ENCODE measurements around the gene OBSCN.
"Not testable (repeated sequence)": the region's sequence is repeated elsewhere in the genome, so short reads cannot be mapped to it uniquely, and the experiment has no call there.

The OBSCN gene

GRCh38 chr1:228243093-228243492, 35.2 kb downstream of the OBSCN start:
- Histone ChIP-seq H3K9me3 (ENCODE audit: low read length) (peaks cover 25% of the 10 kb centered on the region), H2AFZ (ENCODE audit: low read depth, low read length) (no peak overlapping the region), H3K4me3 (ENCODE audit: low read length) (no peak overlapping the region), H3K4me1 (ENCODE audit: insufficient read depth, low read length) (no peaks in the 10 kb centered on the region), H3K27me3 (ENCODE audit: insufficient read depth, low read length) (no peaks in the 10 kb centered on the region), H3K36me3 (ENCODE audit: insufficient read depth, low read length) (no peaks in the 10 kb centered on the region)

GRCh38 chr1:228243989-228244388, 36.1 kb downstream of the OBSCN start:
- not testable (repeated sequence) for H2AFZ ChIP-seq (ENCODE audit: low read depth, low read length); H3K4me3 ChIP-seq (ENCODE audit: low read length); H3K4me1 ChIP-seq (ENCODE audit: insufficient read depth, low read length); H3K36me3 ChIP-seq (ENCODE audit: insufficient read depth, low read length); H3K27me3 ChIP-seq (ENCODE audit: insufficient read depth, low read length)
- peaks cover 25% of the 10 kb centered on the region for H3K9me3 ChIP-seq (ENCODE audit: low read length)

GRCh38 chr1:228245111-228245510, 37.3 kb downstream of the OBSCN start:
- Histone ChIP-seq H3K36me3 (ENCODE audit: insufficient read depth, low read length) (no peaks in the 10 kb centered on the region), H3K4me3 (ENCODE audit: low read length) (no peak overlapping the region)

GRCh38 chr1:228246216-228246900, 38.5 kb downstream of the OBSCN start:
- H2AFZ ChIP-seq (ENCODE audit: low read depth, low read length), result no peak overlapping the region
- no peaks in the 10 kb centered on the region for H3K4me1 ChIP-seq (ENCODE audit: insufficient read depth, low read length)
- H3K9me3 ChIP-seq (ENCODE audit: low read length), result peaks cover 18% of the 10 kb centered on the region
- H3K36me3 ChIP-seq (ENCODE audit: insufficient read depth, low read length), result no peaks in the 10 kb centered on the region
- H3K27me3 ChIP-seq (ENCODE audit: insufficient read depth, low read length), result no peaks in the 10 kb centered on the region
- H3K4me3 ChIP-seq (ENCODE audit: low read length), result no peak overlapping the region

More at GRCh38 chr1:228245111-228245510, 37.3 kb downstream of the OBSCN start:
- Histone ChIP-seq H3K27me3 (ENCODE audit: insufficient read depth, low read length) (no peaks in the 10 kb centered on the region), H2AFZ (ENCODE audit: low read depth, low read length) (no peak overlapping the region), H3K9me3 (ENCODE audit: low read length) (peaks cover 25% of the 10 kb centered on the region), H3K4me1 (ENCODE audit: insufficient read depth, low read length) (no peaks in the 10 kb centered on the region)

GRCh38 chr1:228249513-228250305, 41.9 kb downstream of the OBSCN start:
- no peaks in the 10 kb centered on the region for H3K4me1 ChIP-seq (ENCODE audit: insufficient read depth, low read length)
- H2AFZ ChIP-seq (ENCODE audit: low read depth, low read length), result no peak overlapping the region
- H3K4me3 ChIP-seq (ENCODE audit: low read length), result no peak overlapping the region
- H3K27me3 ChIP-seq (ENCODE audit: insufficient read depth, low read length), result no peaks in the 10 kb centered on the region
- no peaks in the 10 kb centered on the region for H3K36me3 ChIP-seq (ENCODE audit: insufficient read depth, low read length)
- H3K9me3 ChIP-seq (ENCODE audit: low read length), result peaks cover 9% of the 10 kb centered on the region

GRCh38 chr1:228252476-228252875, 44.6 kb downstream of the OBSCN start:
- not testable (repeated sequence) for H2AFZ ChIP-seq (ENCODE audit: low read depth, low read length); H3K4me3 ChIP-seq (ENCODE audit: low read length); H3K36me3 ChIP-seq (ENCODE audit: insufficient read depth, low read length); H3K9me3 ChIP-seq (ENCODE audit: low read length); H3K27me3 ChIP-seq (ENCODE audit: insufficient read depth, low read length); H3K4me1 ChIP-seq (ENCODE audit: insufficient read depth, low read length)

- Histone ChIP-seq H3K9me3 (ENCODE audit: low read length) (peaks cover 9% of the 10 kb centered on the region), H3K27me3 (ENCODE audit: insufficient read depth, low read length) (no peaks in the 10 kb centered on the region), H3K4me3 (ENCODE audit: low read length) (no peak overlapping the region), H3K36me3 (ENCODE audit: insufficient read depth, low read length) (no peaks in the 10 kb centered on the region), H2AFZ (ENCODE audit: low read depth, low read length) (no peak overlapping the region), H3K4me1 (ENCODE audit: insufficient read depth, low read length) (no peaks in the 10 kb centered on the region)
Measured at GRCh38 chr1:228256626-228257375, 49.0 kb downstream of the OBSCN start.

- Histone ChIP-seq H3K36me3 (ENCODE audit: insufficient read depth, low read length) (no peaks in the 10 kb centered on the region), H3K27me3 (ENCODE audit: insufficient read depth, low read length) (no peaks in the 10 kb centered on the region), H3K9me3 (ENCODE audit: low read length) (peaks cover 9% of the 10 kb centered on the region), H3K4me1 (ENCODE audit: insufficient read depth, low read length) (no peaks in the 10 kb centered on the region), H3K4me3 (ENCODE audit: low read length) (no peak overlapping the region), H2AFZ (ENCODE audit: low read depth, low read length) (no peak overlapping the region)
Measured at GRCh38 chr1:228258486-228258885, 50.6 kb downstream of the OBSCN start.

- Histone ChIP-seq H2AFZ (ENCODE audit: low read depth, low read length) (no peak overlapping the region), H3K9me3 (ENCODE audit: low read length) (peaks cover 9% of the 10 kb centered on the region), H3K4me1 (ENCODE audit: insufficient read depth, low read length) (no peaks in the 10 kb centered on the region), H3K4me3 (ENCODE audit: low read length) (no peak overlapping the region), H3K27me3 (ENCODE audit: insufficient read depth, low read length) (no peaks in the 10 kb centered on the region), H3K36me3 (ENCODE audit: insufficient read depth, low read length) (no peaks in the 10 kb centered on the region)
Measured at GRCh38 chr1:228259368-228259894, 51.6 kb downstream of the OBSCN start.

- no peak overlapping the region for H3K4me3 ChIP-seq (ENCODE audit: low read length)
- no peak overlapping the region for H2AFZ ChIP-seq (ENCODE audit: low read depth, low read length)
- no peaks in the 10 kb centered on the region for H3K4me1 ChIP-seq (ENCODE audit: insufficient read depth, low read length)
- H3K36me3 ChIP-seq (ENCODE audit: insufficient read depth, low read length), result no peaks in the 10 kb centered on the region
- no peaks in the 10 kb centered on the region for H3K27me3 ChIP-seq (ENCODE audit: insufficient read depth, low read length)
- peaks cover 9% of the 10 kb centered on the region for H3K9me3 ChIP-seq (ENCODE audit: low read length)
Measured at GRCh38 chr1:228259951-228260350, 52.1 kb downstream of the OBSCN start.

GRCh38 chr1:228261706-228262105, 53.9 kb downstream of the OBSCN start:
- H3K4me1 ChIP-seq (ENCODE audit: insufficient read depth, low read length), result no peaks in the 10 kb centered on the region
- no peak overlapping the region for H2AFZ ChIP-seq (ENCODE audit: low read depth, low read length)
- no peak overlapping the region for H3K4me3 ChIP-seq (ENCODE audit: low read length)
- no peaks in the 10 kb centered on the region for H3K27me3 ChIP-seq (ENCODE audit: insufficient read depth, low read length)
- H3K36me3 ChIP-seq (ENCODE audit: insufficient read depth, low read length), result no peaks in the 10 kb centered on the region
- H3K9me3 ChIP-seq (ENCODE audit: low read length), result peaks cover 9% of the 10 kb centered on the region

- Histone ChIP-seq H3K36me3 (ENCODE audit: insufficient read depth, low read length) (no peaks in the 10 kb centered on the region), H3K27me3 (ENCODE audit: insufficient read depth, low read length) (no peaks in the 10 kb centered on the region), H2AFZ (ENCODE audit: low read depth, low read length) (no peak overlapping the region), H3K9me3 (ENCODE audit: low read length) (peaks cover 9% of the 10 kb centered on the region), H3K4me3 (ENCODE audit: low read length) (no peak overlapping the region), H3K4me1 (ENCODE audit: insufficient read depth, low read length) (no peaks in the 10 kb centered on the region)
Measured at GRCh38 chr1:228262475-228262874, 54.6 kb downstream of the OBSCN start.

- no peaks in the 10 kb centered on the region for H3K27me3 ChIP-seq (ENCODE audit: insufficient read depth, low read length)
- H3K4me1 ChIP-seq (ENCODE audit: insufficient read depth, low read length), result no peaks in the 10 kb centered on the region
- H2AFZ ChIP-seq (ENCODE audit: low read depth, low read length), result no peak overlapping the region
- H3K9me3 ChIP-seq (ENCODE audit: low read length), result peaks cover 9% of the 10 kb centered on the region
- H3K36me3 ChIP-seq (ENCODE audit: insufficient read depth, low read length), result no peaks in the 10 kb centered on the region
- no peak overlapping the region for H3K4me3 ChIP-seq (ENCODE audit: low read length)
Measured at GRCh38 chr1:228263636-228264035, 55.8 kb downstream of the OBSCN start.

Data from neuron (in vitro differentiated cells).